MM.1S (cell line): ENCODE results near the gene C2orf80.
A peak's percentile ranks its signal among the peaks of the same experiment; 100 is the strongest.

Experiments used
- DNase-seq: peaks from one replicate; pipeline ENCODE4 v3.0.0-alpha.2; 2015
- H2AFZ ChIP-seq: fragments of 300-600 bp; sonication (generic); 2 replicates; pipeline ENCODE4 v1.6.0; 2016; ENCODE audit warnings: antibody characterized with exemption, low read length
- H3F3A ChIP-seq: fragments of 300-600 bp; sonication (generic); 2 replicates; pipeline ENCODE4 v1.6.1; 2016; ENCODE audit warnings: mild to moderate bottlenecking, antibody characterized with exemption, low read length, moderate library complexity, mixed read lengths; ENCODE audit not compliant: insufficient read depth
- H3K27ac ChIP-seq: fragments of 300-600 bp; sonication (generic); 2 replicates; pipeline ENCODE4 v1.5.1; 2016; ENCODE audit warnings: mild to moderate bottlenecking, low read length
- H3K27me3 ChIP-seq: fragments of 300-600 bp; sonication (generic); replicated peaks from 2 replicates; pipeline ENCODE4 v1.6.0; 2016; ENCODE audit warnings: low read length; ENCODE audit not compliant: insufficient read depth
- H3K36me3 ChIP-seq: fragments of 300-600 bp; sonication (generic); replicated peaks from 2 replicates; pipeline ENCODE4 v1.6.1; 2016; ENCODE audit warnings: mild to moderate bottlenecking, low read length, mixed read lengths; ENCODE audit not compliant: insufficient read depth
- H3K4me1 ChIP-seq: fragments of 300-600 bp; sonication (generic); 2 replicates; pipeline ENCODE4 v1.6.1; 2016; ENCODE audit warnings: low read length, mixed read lengths
- H3K4me2 ChIP-seq: fragments of 300-600 bp; sonication (generic); 2 replicates; pipeline ENCODE4 v1.6.0; 2016; ENCODE audit warnings: low read depth, low read length
- H3K4me3 ChIP-seq: fragments of 300-600 bp; sonication (generic); 2 replicates; pipeline ENCODE4 v1.5.1; 2016; ENCODE audit warnings: low read length, mixed read lengths
- H3K79me2 ChIP-seq: fragments of 300-600 bp; sonication (generic); 2 replicates; pipeline ENCODE4 v1.6.1; 2016; ENCODE audit warnings: mixed run types, low read length, mixed read lengths
- H3K9ac ChIP-seq: fragments of 300-600 bp; sonication (generic); 2 replicates; pipeline ENCODE4 v1.6.1; 2016; ENCODE audit warnings: low read length, mixed read lengths
- H3K9me2 ChIP-seq: fragments of 300-600 bp; sonication (generic); replicated peaks from 2 replicates; pipeline ENCODE4 v1.6.1; 2016; ENCODE audit warnings: mild to moderate bottlenecking, low read length, mixed read lengths; ENCODE audit not compliant: insufficient read depth
- H3K9me3 ChIP-seq: fragments of 300-600 bp; sonication (generic); replicated peaks from 2 replicates; pipeline ENCODE4 v1.6.1; 2016; ENCODE audit warnings: mild to moderate bottlenecking, low read length, mixed read lengths; ENCODE audit not compliant: insufficient read depth
- H4K20me1 ChIP-seq: fragments of 300-600 bp; sonication (generic); 2 replicates; pipeline ENCODE4 v1.6.1; 2016; ENCODE audit warnings: mild to moderate bottlenecking, low read length, moderate library complexity, mixed read lengths; ENCODE audit not compliant: insufficient read depth
- EZH2 ChIP-seq: fragments of 300-600 bp; sonication (generic); optimal IDR thresholded peaks from 2 replicates; pipeline ENCODE3; 2017; ENCODE audit warnings: low read depth, mild to moderate bottlenecking, antibody characterized with exemption, low read length, mixed read lengths
- EZH2phosphoT487 ChIP-seq: fragments of 300-600 bp; sonication (generic); IDR thresholded peaks from 2 replicates; pipeline ENCODE4 v1.6.1; 2018; ENCODE audit warnings: antibody characterized with exemption, low read length
- TF ChIP-seq, protein P1 (sequence below): fragments of 300-600 bp; sonication (generic); IDR thresholded peaks from 2 replicates; pipeline ENCODE4 v1.5.1; 2016; ENCODE audit warnings: antibody characterized with exemption, low read length, mixed read lengths

Gene C2orf80

DNA sequence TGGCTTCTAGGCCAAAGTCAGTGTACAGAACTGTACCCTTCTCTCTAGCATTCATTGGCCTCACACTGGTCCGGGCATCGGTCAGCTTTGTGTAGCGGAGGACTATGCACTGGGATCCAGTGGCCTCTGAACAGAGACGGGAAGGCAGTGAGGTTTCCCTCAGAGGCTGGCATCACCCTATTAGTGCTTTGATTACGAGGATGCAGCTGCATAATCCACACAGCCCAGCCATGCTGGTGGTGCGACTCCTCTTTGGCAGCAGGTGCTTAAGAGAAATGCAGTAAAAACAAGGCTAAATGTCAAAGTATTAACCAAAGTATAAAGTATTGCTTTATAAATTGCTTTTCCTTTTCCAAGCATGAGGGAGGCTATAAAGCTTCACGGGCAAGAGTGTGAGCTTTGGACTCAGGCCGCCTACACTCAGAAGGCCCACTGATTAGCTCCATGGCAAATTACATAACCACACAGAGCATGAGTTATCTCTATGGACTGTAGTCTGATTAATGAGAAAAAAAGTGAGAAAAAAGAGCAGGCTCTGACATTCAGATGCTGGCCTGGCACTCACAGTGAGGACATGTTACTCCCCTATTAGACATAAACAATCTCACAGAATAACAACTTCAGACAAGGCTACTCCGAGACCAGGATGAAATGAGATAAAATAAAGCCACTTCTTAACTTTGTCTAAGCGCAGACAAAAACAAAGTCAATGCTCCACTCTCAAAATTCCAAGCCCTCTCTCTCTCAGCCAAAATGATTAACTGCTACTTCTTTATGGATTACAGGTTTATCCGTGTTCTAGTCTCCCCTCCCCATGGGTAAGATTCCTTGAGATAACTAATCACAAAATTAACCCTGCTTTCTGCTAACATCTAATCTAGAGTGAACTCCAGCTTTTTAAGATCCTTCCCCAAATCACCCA lies 53.8 kb downstream of the C2orf80 start:
- Histone ChIP-seq H3K9ac (no peak overlapping the region), H2AFZ (no peak overlapping the region), H3K4me1 (no peaks in the 10 kb centered on the region), H3K79me2 (no peaks in the 10 kb centered on the region), H4K20me1 (no peaks in the 10 kb centered on the region), H3K27ac (no peak overlapping the region), H3K4me2 (no peak overlapping the region), H3F3A (0 out of 2 replicates have a peak, but pooled peaks cover 3% of the 10 kb centered on the region), H3K36me3 (no peaks in the 10 kb centered on the region), H3K9me2 (no peaks in the 10 kb centered on the region), H3K27me3 (no peaks in the 10 kb centered on the region), H3K4me3 (no peak overlapping the region), H3K9me3 (no peaks in the 10 kb centered on the region)
- TF ChIP-seq EZH2phosphoT487 (no peak), EZH2 (no peak)
- TF ChIP-seq, protein P1, sequence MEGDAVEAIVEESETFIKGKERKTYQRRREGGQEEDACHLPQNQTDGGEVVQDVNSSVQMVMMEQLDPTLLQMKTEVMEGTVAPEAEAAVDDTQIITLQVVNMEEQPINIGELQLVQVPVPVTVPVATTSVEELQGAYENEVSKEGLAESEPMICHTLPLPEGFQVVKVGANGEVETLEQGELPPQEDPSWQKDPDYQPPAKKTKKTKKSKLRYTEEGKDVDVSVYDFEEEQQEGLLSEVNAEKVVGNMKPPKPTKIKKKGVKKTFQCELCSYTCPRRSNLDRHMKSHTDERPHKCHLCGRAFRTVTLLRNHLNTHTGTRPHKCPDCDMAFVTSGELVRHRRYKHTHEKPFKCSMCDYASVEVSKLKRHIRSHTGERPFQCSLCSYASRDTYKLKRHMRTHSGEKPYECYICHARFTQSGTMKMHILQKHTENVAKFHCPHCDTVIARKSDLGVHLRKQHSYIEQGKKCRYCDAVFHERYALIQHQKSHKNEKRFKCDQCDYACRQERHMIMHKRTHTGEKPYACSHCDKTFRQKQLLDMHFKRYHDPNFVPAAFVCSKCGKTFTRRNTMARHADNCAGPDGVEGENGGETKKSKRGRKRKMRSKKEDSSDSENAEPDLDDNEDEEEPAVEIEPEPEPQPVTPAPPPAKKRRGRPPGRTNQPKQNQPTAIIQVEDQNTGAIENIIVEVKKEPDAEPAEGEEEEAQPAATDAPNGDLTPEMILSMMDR = no peak
- DNase-seq = no peak

DNA sequence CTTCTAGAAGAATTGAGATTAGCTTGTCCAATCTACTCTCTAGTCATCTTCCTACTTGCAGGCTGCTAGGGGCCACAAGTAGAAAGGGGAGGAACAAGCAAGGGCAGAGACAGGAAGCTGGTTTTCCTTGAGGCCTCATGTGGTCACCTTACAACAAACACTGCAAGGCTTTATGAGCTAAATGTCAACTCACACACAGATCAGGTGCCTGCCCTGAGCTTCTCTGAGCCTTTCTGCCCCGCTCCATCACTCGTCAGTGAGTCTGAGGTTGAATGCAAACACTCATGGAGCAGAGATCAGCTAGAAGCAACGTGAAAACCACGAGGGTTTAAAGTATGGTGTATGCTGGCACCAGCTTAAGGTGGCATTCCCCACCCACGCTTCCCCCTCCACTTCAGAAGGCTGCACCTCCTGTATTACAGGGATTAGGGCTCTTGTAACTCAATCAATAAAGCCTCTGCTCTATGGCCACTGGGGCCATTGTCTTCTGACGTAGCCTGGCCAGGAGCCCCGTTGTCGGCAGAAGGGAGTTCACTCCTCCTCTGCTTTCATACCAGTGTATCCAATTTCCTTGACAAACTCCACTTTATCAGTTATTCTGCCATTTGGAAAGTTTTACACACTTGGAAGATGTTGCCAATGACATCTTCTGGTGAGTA lies 54.8 kb downstream of the C2orf80 start:
- no peak overlapping the region for H3K4me2 ChIP-seq
- no peaks in the 10 kb centered on the region for H3K27me3 ChIP-seq
- H3K27ac ChIP-seq = no peak overlapping the region
- H4K20me1 ChIP-seq = no peaks in the 10 kb centered on the region
- no peaks in the 10 kb centered on the region for H3K36me3 ChIP-seq
- H3K9me3 ChIP-seq = no peaks in the 10 kb centered on the region
- no peaks in the 10 kb centered on the region for H3K4me1 ChIP-seq
- no peak overlapping the region for H3K9ac ChIP-seq
- H3K79me2 ChIP-seq = no peaks in the 10 kb centered on the region
- H3K4me3 ChIP-seq = no peak overlapping the region
- H3F3A ChIP-seq = 0 out of 2 replicates have a peak, but pooled peaks cover 3% of the 10 kb centered on the region
- DNase-seq = peak; percentile 32
- H3K9me2 ChIP-seq = no peaks in the 10 kb centered on the region
- TF ChIP-seq, protein P1 = no peak
- no peak for TF ChIP-seq EZH2
- no peak overlapping the region for H2AFZ ChIP-seq

DNA sequence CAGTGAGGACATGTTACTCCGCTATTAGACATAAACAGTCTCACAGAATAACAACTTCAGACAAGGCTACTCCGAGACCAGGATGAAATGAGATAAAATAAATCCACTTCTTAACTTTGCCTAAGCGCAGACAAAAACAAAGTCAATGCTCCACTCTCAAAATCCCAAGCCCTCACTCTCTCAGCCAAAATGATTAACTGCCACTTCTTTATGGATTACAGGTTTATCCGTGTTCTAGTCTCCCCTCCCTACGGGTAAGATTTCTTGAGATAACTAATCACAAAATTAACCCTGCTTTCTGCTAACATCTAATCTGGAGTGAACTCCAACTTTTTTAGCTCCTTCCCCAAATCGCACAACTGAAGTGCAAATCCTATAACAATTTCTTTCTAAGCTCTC lies 59.1 kb downstream of the C2orf80 start:
- Histone ChIP-seq H3F3A (0 out of 2 replicates have a peak, but pooled peaks cover 3% of the 10 kb centered on the region), H2AFZ (no peak overlapping the region), H3K4me3 (no peak overlapping the region), H3K79me2 (no peaks in the 10 kb centered on the region), H3K36me3 (no peaks in the 10 kb centered on the region), H3K4me1 (no peaks in the 10 kb centered on the region), H4K20me1 (no peaks in the 10 kb centered on the region), H3K27ac (no peak overlapping the region), H3K27me3 (no peaks in the 10 kb centered on the region), H3K9me3 (no peaks in the 10 kb centered on the region), H3K4me2 (no peak overlapping the region), H3K9ac (no peak overlapping the region), H3K9me2 (no peaks in the 10 kb centered on the region)
- TF ChIP-seq EZH2 (no peak), EZH2phosphoT487 (no peak)
- TF ChIP-seq, protein P1 = no peak
- DNase-seq = no peak
